NCI-H82 treated with DMSO at 0.1 percent for 48 hours (cell line): ENCODE data around the gene CHORDC1.
A peak's percentile ranks its signal among the peaks of the same experiment; 100 is the strongest.
"Not testable (repeated sequence)": the region's sequence is repeated elsewhere in the genome, so short reads cannot be mapped to it uniquely, and the experiment has no call there.

Experiments
- DNase-seq: peaks from one replicate; lab custom pipeline; 2025; ENCODE audit not compliant: unreplicated experiment; lab: John Stamatoyannopoulos, UW

Gene CHORDC1

GRCh38 chr11:90222459-90223247 is at the start of gene CHORDC1:
Gene CHORDC1 (minus strand): TSS chr11:90223049. CDS start chr11:90222954, 95 bp downstream.
- DNase-seq = peak; percentile 66

DNA sequence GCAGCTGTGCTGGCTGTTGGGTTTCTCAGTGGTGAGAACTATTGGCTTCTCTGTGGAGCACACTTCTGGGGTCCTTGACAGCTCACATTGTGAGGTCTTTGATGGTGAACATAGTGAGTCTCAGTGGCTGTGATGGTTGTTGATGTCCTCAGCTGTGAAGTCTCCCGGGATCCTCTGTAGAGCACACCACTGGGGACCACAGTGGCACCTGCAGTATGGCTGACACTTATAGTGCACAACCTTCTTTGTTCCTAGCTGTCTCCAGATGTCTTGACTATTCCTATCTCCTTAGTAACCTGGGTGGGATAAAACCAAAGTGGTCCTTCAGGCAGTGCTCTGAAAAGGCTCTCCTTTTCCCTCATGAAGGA is 34.3 kb upstream of the CHORDC1 start:
- no peak for DNase-seq

GRCh38 chr11:90256404-90257157 is 33.7 kb upstream of the CHORDC1 start:
- no peak for DNase-seq

GRCh38 chr11:90254065-90254464 is 31.2 kb upstream of the CHORDC1 start:
- no peak for DNase-seq

GRCh38 chr11:90252053-90252452 is 29.2 kb upstream of the CHORDC1 start:
- DNase-seq = no peak

GRCh38 chr11:90251599-90251998 is 28.8 kb upstream of the CHORDC1 start:
- no peak for DNase-seq

DNA sequence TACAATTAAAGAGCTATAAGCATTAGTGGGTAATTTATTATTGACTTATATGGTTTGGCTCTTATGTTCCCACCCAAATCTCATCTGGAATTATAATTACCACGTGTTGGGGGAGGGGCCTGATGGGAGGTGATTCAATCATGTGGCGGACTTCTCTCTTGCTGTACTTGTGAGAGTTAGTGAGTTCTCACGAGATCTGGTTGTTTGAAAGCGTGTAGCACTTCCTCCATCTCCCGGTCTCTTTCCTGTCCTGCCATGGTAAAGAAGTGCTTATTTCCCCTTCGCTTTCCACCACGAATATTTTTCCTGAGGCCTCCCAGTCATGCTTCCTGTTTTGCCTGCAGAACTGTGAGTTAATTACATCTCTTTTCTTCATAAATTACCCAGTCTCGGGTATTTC is 28.1 kb upstream of the CHORDC1 start:
- DNase-seq = no peak

DNA sequence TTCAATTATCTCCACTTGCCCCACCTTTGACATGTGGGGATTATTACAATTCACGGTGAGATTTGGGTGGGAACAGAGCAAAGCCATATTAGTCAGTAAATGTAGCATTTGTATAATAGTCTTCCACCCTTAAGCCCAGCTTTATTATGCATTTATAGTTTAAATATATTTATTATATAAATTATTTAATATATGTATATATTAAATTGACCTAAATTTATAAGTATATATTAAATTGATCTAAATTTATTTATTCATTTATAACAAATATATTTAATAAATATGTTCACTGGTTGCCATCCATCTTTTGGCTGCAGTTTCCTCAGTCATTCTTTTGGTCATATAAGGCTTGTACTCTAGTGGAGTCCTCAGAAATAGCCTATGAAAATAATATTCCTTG is 23.6 kb upstream of the CHORDC1 start:
- no peak for DNase-seq

- DNase-seq = no peak
Observed at GRCh38 chr11:90243534-90243933, 20.7 kb upstream of the CHORDC1 start.

- no peak for DNase-seq
Observed at GRCh38 chr11:90242894-90243416, 20.1 kb upstream of the CHORDC1 start.

DNA sequence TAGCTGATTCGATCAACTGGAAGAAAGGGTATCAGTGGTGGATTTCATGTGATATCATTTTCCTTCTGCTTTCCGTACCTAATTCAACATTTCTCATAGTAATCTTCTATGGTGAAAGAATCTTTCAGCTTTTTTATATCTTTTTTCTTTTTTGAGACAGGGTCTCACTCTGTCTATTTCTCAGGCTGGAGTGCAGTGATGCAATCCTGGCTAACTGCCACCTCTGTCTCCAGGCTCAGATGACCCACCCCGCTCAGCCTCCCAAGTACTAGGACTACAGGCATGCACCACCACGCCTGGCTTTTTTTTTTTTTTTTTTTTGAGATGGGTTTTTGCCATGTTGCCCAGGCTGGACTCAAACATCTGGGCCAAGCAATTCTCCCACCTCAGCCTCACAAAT is 18.6 kb upstream of the CHORDC1 start:
- no peak for DNase-seq

GRCh38 chr11:90239967-90240636 is 17.3 kb upstream of the CHORDC1 start:
- DNase-seq = not testable (repeated sequence)

- DNase-seq = no peak
Observed at GRCh38 chr11:90237004-90237403, 14.2 kb upstream of the CHORDC1 start.

GRCh38 chr11:90235526-90235925 is 12.7 kb upstream of the CHORDC1 start:
- DNase-seq = no peak

DNA sequence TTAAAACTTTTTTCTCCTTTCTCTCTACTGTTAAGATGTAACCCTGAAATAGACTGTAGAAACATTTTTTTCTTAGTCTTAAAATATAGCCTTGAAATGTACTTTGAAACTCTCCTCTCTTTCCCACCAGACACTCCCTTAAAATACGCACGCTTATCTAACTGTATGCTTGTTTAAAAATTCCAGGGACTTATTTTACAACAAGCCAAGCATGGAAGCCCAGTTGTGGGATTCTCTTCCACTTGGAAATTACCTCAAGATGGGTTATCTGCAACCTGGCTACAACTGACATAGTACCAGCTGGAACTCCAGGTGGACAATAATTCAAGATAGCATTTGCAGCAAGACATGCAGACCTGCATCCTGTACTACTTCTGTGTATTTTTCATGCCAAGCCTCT is 12.1 kb upstream of the CHORDC1 start:
- DNase-seq = no peak

GRCh38 chr11:90229791-90230190 is 6.9 kb upstream of the CHORDC1 start:
- DNase-seq = no peak

GRCh38 chr11:90228056-90228455 is 5.2 kb upstream of the CHORDC1 start:
- no peak for DNase-seq

- peak; percentile 66 for DNase-seq
Observed at GRCh38 chr11:90223248-90223585, 368 bp upstream of the CHORDC1 start.

- DNase-seq = no peak
Observed at GRCh38 chr11:90221803-90222458, 918 bp downstream of the CHORDC1 start.

DNA sequence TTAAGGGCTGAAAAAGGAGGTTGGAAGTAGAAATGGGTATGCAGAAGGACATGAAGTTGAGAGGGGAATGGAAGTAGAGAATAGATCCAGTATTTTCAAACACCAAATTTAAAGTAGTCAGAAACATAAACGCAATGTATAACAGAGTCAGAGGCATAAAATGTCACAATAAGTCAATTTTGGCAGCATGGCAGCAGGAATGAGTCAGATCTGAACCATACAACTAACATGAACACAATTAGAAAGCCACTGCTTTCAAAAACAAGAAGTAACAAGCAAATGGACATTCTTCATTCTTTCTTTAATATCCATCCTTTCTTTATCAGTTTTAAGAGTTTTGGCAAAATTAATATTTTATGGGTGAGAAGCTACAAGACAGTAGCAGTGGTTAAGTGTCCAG is 2.5 kb downstream of the CHORDC1 start:
- DNase-seq = no peak

GRCh38 chr11:90219438-90219837 is 3.4 kb downstream of the CHORDC1 start:
- no peak for DNase-seq
